Measurements from ENCODE around the gene PRKRA. TPM values are rescaled to one million over a fixed set of nuclear protein-coding genes. Genes with fewer than 3 reads are reported as not detected.
"Not testable (repeated sequence)": the region's sequence is repeated elsewhere in the genome, so short reads cannot be mapped to it uniquely, and the experiment has no call there.

The PRKRA gene
- total and polyA plus RNA-seq, 4 donors, result 8.3 to 28.1 (median 13.4) TPM

DNA sequence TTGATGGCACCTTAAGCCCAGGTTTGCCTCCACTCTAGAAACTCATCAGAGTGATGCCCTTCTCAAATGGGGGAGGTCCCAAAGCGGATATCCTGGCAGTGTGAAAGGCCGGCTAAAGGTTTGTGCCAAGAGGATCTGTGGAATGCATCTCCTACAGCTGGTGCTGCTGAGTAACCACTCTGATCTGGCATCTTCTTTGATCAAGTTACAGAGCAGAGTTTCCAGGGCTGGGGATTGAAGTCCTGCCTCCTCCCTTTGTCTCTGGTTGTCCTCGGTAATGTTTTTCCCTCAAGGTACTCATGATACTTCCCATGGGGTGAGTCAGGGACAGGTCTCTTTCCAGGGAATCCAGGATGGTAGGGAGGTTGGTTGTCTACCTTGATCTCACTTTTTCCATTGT, 24.6 kb downstream of the PRKRA start:
- Histone ChIP-seq H3K36me3 (ENCODE audit: control insufficient read depth in 4 of 4, insufficient read depth in 3 of 4, low read depth in 1 of 4, low read length in 3 of 4) (peaks cover 3 to 15% (median 7%) of the 10 kb centered on the region in 4 donors), H3K9ac (ENCODE audit: low read depth in 1 of 2, low read length in 2 of 2) (no peak overlapping the region), H3K27me3 (ENCODE audit: control insufficient read depth in 4 of 4, insufficient read depth in 4 of 4, low read length in 3 of 4) (no peaks in the 10 kb centered on the region), H3K27ac (ENCODE audit: low read depth in 1 of 2, low read length in 2 of 2) (no peak overlapping the region), H3K4me1 (ENCODE audit: control insufficient read depth in 4 of 4, insufficient read depth in 4 of 4, low read length in 3 of 4) (peaks cover 0 to 6% (median 0%) of the 10 kb centered on the region in 4 donors), H3K9me3 (ENCODE audit: control insufficient read depth in 4 of 4, low read length in 3 of 4) (no peaks in the 10 kb centered on the region), H3K4me3 (ENCODE audit: low read depth in 1 of 3, low read length in 3 of 3) (no peak overlapping the region)
- DNase-seq (ENCODE audit: low spot score), result no peak
- TF ChIP-seq TAF1 (conservative IDR thresholded peaks at IDR 0.05) (no peak), SP1 (IDR thresholded peaks at IDR 0.05) (no peak), MAX (IDR thresholded peaks at IDR 0.05) (no peak), REST (IDR thresholded peaks at IDR 0.05) (no peak), ATF3 (IDR thresholded peaks at IDR 0.05) (no peak)
- 97% methylated on average over 3 of the region's 3 CpGs for WGBS

DNA sequence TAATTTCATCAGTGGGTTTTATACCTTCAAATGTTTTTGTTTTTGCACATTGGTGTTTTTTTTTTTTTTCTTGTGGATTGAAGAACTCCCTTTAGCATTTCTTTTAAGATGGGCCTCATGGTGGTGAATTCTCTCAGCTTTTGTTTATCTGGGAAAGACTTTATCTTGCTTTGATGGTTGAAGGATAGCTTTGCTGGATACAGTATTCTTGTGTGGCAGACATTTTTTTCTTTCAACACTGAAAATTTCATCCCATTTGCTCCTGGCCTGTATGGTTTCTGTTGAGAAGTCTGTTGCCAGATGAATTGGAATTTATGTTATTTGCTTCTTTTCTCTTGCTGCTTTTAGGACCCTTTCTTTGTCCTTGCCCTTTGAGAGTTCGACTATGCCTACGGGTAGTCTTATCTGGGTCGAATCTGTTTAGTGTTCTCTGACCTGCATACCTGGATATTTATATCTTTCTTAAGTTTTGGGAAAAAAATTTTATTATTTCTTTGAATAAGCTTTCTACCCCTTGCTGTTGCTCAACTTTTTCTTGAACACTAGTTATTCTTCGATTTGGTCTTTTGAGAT, 25.6 kb downstream of the PRKRA start:
- Histone ChIP-seq H3K27me3 (ENCODE audit: control insufficient read depth in 4 of 4, insufficient read depth in 4 of 4, low read length in 3 of 4) (no peaks in the 10 kb centered on the region), H3K9ac (ENCODE audit: low read depth in 1 of 2, low read length in 2 of 2) (no peak overlapping the region), H3K27ac (ENCODE audit: low read depth in 1 of 2, low read length in 2 of 2) (no peak overlapping the region), H3K4me1 (ENCODE audit: control insufficient read depth in 4 of 4, insufficient read depth in 4 of 4, low read length in 3 of 4) (peaks cover 0 to 6% (median 0%) of the 10 kb centered on the region in 4 donors), H3K9me3 (ENCODE audit: control insufficient read depth in 4 of 4, low read length in 3 of 4) (no peaks in the 10 kb centered on the region), H3K36me3 (ENCODE audit: control insufficient read depth in 4 of 4, insufficient read depth in 3 of 4, low read depth in 1 of 4, low read length in 3 of 4) (peaks cover 0 to 7% (median 2%) of the 10 kb centered on the region in 4 donors), H3K4me3 (ENCODE audit: low read depth in 1 of 3, low read length in 3 of 3) (no peak overlapping the region)
- WGBS, result 94% methylated on average over 4 of the region's 4 CpGs
- no peak for DNase-seq (ENCODE audit: low spot score)
- TF ChIP-seq RXRA (IDR thresholded peaks at IDR 0.05) (no peak), HNF4A (conservative IDR thresholded peaks at IDR 0.05) (no peak), CTCF (IDR thresholded peaks at IDR 0.05; ENCODE audit: low read depth, low read length, missing input control) (no peak), NR2F2 (IDR thresholded peaks at IDR 0.05) (no peak), SP1 (IDR thresholded peaks at IDR 0.05) (no peak), REST (IDR thresholded peaks at IDR 0.05) (no peak), FOXA2 (IDR thresholded peaks at IDR 0.05) (no peak), RAD21 (IDR thresholded peaks at IDR 0.05) (no peak), ATF3 (IDR thresholded peaks at IDR 0.05) (no peak), YY1 (IDR thresholded peaks at IDR 0.05) (no peak), GABPA (IDR thresholded peaks at IDR 0.05 in 1 of 2, conservative IDR thresholded peaks at IDR 0.05 in 1 of 2) (no peak)
- TF ChIP-seq, protein P1, sequence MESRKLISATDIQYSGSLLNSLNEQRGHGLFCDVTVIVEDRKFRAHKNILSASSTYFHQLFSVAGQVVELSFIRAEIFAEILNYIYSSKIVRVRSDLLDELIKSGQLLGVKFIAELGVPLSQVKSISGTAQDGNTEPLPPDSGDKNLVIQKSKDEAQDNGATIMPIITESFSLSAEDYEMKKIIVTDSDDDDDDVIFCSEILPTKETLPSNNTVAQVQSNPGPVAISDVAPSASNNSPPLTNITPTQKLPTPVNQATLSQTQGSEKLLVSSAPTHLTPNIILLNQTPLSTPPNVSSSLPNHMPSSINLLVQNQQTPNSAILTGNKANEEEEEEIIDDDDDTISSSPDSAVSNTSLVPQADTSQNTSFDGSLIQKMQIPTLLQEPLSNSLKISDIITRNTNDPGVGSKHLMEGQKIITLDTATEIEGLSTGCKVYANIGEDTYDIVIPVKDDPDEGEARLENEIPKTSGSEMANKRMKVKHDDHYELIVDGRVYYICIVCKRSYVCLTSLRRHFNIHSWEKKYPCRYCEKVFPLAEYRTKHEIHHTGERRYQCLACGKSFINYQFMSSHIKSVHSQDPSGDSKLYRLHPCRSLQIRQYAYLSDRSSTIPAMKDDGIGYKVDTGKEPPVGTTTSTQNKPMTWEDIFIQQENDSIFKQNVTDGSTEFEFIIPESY (IDR thresholded peaks at IDR 0.05), result no peak

GRCh38 chr2:178423746-178424145, 27.2 kb downstream of the PRKRA start:
- H3K36me3 ChIP-seq (ENCODE audit: control insufficient read depth in 4 of 4, insufficient read depth in 3 of 4, low read depth in 1 of 4, low read length in 3 of 4); H3K9me3 ChIP-seq (ENCODE audit: control insufficient read depth in 4 of 4, low read length in 3 of 4); H3K4me3 ChIP-seq (ENCODE audit: low read depth in 1 of 3, low read length in 3 of 3); H3K9ac ChIP-seq (ENCODE audit: low read depth in 1 of 2, low read length in 2 of 2); DNase-seq (ENCODE audit: low spot score); H3K27me3 ChIP-seq (ENCODE audit: control insufficient read depth in 4 of 4, insufficient read depth in 4 of 4, low read length in 3 of 4); H3K4me1 ChIP-seq (ENCODE audit: control insufficient read depth in 4 of 4, insufficient read depth in 4 of 4, low read length in 3 of 4); H3K27ac ChIP-seq (ENCODE audit: low read depth in 1 of 2, low read length in 2 of 2): not testable (repeated sequence)
- 97% methylated on average over 5 of the region's 5 CpGs for WGBS
